Stimulated activated CD4-positive, alpha-beta T cell treated with anti-CD3 and anti-CD28 coated beads, Interleukin-1b, Interleukin-23, amount 100 ng/mL, for 1 hour (primary cell): ENCODE results near the gene ITPKB.
"Not testable (repeated sequence)": the region's sequence is repeated elsewhere in the genome, so short reads cannot be mapped to it uniquely, and the experiment has no call there.

Experiments
- DNase-seq, 2 donors: peaks; one replicate each; pipeline ENCODE4 v3.0.0-alpha.2; 2020; ENCODE audit warnings: low read depth in 2 of 2

The ITPKB gene

DNA sequence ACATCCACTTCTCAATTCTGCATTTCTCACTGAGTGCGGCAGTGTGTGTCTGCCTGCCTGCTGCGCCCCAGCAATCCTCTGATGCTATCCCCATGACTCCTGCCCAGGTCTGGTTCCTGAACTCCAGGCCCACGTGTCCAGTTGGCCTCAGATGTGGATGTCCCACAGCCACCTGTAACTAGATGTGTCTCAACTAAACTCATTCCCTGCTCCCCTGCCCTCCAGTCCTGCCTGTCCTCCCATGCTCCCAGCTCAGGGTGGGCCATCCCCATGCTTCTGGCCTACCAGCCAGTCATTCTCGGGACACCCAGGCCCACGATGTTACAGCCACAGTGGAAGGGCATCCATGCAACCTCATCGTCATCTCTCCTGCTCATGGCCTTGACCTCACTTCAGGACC lies 113.8 kb downstream of the ITPKB start:
- no peak for DNase-seq

- no peak for DNase-seq
Observed at GRCh38 chr1:226624526-226624925, 114.6 kb downstream of the ITPKB start.

DNA sequence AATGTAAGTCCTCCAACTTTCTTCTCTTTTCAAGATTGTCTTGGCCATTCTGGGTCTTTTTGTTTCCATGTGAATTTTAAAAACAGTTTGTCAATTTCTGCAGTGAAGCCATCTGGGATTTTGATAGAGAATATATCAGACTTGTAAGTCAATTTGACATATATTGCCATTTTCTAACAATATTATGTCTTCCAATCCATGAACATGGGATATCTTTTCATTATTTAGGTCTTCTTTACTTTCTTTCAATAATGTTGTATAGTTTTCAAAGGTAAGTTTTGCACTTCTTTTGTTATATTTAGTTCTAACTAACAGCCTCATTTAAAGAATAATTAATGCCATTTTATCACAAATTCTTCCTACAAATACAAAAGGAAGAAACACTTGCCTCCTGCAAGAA lies 117.1 kb downstream of the ITPKB start:
- DNase-seq, result no peak

DNA sequence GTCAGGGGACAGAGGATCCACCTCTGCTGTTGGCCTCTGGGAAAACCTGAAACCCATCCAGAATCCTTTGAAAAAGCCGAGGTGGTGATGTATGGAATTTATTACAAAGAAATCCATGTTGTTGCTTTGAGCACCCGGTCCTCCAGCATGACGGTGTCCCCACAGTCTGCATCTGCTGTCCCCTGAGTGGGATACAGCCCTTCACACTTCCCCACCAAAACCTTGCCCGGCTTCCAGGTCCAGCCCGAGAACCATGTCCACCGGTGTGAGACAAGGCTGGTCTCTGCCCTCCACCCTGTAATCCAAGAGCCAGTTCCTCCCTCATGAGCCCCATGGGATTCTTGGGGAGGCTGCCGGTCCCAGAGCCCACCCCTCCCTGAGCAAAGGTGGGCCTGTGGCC lies 120.1 kb downstream of the ITPKB start:
- no peak for DNase-seq

- no peak for DNase-seq
Observed at GRCh38 chr1:226618380-226618779, 120.7 kb downstream of the ITPKB start.

DNA sequence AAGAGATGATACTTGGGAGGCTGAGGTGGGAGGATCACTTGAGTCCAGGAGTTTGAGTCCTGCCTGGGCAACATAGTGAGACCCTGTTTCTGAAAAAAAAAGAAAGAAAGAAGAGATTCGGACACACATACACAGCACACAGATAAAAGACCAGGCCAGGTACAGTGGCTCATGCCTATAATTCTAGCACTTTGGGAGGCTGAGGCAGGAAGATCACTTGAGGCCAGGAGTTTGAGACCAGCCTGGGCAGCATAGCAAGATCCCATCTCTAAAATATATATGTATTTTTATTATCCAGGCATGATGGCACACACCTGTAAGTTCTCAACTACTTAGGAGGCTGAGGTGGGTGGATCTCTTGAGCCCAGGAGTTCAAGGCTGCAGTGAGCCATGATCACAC lies 121.4 kb downstream of the ITPKB start:
- not testable (repeated sequence) for DNase-seq

DNA sequence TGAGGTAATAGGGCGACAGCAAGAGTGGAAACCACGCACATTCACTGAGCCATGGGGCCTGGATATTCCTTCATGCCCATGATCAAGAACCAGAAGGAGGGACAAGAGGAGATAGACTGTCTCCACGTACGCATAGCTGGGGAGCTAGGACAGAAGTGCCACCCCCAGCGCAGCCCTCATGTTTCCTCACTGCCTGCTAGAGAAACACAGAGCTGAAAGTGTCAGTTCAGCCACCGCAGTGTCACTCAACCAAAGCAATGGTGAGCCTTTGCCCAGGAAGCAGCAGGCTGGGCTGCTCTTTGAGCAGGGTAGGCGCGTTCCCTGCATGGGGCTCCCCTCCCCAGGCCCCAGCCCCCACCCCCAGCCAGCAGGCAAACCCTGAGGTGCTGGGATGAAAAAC lies 122.0 kb downstream of the ITPKB start:
- DNase-seq, result no peak

DNA sequence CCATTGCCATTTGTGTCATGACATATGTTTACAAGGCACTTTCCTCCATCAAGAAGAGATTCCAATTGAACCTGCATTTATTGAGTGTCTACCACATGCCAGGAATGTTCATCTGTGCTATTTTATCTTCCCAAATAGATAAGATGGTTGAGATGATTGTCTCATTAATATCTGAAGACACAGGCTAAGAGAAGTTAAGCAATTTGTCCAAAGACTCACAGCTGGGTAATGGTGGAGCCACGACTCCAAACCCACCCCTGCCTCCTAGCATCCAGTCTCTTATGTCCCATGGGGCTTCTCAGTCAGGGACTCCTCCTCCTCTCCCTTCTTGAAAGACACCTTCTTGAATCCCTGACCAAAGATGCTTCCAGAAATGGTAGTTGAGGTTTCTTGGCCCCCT lies 122.4 kb downstream of the ITPKB start:
- DNase-seq, result no peak

GRCh38 chr1:226615876-226616275 lies 123.2 kb downstream of the ITPKB start:
- DNase-seq, result no peak

- not testable (repeated sequence) for DNase-seq
Observed at GRCh38 chr1:226611980-226612379, 127.1 kb downstream of the ITPKB start.

DNA sequence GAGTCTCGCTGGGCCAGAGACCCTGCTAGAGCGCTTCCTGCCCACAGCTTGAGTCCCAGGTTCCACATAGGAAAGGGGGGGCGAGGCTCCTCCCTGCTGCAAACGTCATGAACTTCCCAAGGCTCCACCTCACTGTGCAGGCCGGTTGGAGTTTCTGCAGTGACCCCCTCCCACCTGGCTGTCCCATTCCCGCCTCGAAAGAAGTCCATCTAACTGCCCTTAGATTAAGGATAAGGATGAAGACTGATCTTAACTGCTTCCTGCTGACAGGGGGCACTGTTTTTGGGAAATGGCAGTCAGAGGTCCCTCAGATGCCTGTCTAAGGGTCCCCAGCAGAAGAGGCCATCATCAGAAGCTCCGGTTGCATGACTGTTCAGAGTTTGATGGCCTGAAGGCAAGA lies 127.8 kb downstream of the ITPKB start:
- DNase-seq, result no peak

DNA sequence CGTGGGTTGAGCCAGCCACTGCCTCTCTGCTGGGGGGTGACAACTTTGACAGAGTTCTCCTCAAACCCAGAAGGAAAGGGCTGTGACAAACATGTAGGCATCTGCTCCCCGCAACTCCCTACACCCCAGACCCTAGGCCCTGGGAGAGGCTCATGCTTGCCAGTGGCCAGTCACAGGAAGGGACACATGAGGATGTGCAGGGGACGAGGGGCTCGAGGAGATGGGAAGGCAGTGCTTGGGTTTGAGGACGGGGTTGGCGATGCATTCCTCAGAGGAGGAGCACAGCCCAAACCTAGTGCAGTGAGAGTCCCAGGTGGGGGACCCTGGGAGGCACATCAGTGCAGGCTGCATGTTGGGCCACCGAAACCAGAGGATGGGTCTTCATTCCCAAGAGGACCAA lies 128.4 kb downstream of the ITPKB start:
- no peak for DNase-seq

DNA sequence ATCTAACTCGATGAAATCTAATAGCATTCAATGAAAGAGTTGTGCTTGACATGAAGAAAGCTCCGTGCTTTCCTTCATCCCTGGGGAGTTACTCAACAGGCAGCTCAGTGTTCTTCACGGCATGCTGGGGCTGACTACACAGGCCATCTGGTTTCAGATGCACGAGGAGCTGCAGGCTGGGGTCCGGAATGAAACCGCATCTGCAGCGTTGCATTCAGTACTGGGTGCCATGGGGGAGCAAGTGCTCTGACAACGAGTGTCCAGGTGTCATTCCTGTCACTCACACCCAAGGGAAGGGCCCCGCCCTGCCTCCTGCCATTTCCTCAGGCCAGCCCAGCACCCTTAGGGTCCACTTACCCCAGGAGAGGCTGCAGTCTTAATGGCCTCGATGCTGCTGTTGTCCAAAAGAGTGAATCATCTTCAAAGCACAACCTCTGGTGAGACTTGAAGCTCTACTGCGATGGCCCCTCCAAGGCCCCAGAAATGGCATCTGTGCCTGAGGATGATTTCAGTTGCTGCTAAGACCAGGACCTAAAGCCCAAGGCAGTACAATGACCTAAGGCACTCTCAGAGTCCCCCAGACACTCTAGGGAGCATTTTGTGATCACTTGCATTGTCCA lies 129.1 kb downstream of the ITPKB start:
- DNase-seq, result no peak

- peak; percentile 23 to 44 for DNase-seq
Observed at GRCh38 chr1:226608699-226609505, 130.2 kb downstream of the ITPKB start.

GRCh38 chr1:226607821-226608220 lies 131.3 kb downstream of the ITPKB start:
- no peak for DNase-seq

- no peak for DNase-seq
Observed at GRCh38 chr1:226607268-226607660, 131.8 kb downstream of the ITPKB start.

GRCh38 chr1:226606311-226607267 lies 132.5 kb downstream of the ITPKB start:
- no peak for DNase-seq

DNA sequence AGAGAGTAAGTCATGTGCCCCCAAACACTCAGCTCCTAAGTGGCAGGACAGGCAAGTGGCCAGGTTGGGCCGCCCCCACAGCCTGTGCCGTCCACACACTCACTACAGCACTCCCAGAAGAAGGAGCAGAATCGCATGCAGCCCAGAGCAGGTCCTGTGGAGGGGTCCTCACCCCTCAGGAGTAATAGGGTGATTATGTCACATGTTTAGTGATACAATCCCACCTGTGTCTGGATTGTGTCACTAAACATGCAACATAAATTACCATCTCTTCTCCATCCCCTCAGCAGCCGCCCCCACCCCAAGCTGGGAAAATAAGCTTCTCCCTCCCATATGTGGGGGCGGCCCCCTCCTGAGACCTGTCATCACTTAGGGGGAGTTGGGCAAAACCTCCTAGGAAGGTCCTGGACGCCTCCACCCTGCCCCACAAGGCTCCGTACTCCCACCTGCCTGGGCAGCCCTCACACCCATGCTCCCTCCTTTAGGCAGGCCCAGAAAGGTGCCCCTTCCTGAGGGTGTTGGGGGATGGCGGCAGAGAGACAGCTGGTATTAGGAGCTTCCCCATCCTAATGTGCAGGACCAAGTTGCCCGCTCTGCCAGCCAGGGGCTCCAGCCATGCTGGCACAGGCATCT lies 133.6 kb downstream of the ITPKB start:
- DNase-seq, result no peak

- no peak for DNase-seq
Observed at GRCh38 chr1:226604560-226605317, 134.3 kb downstream of the ITPKB start.

- DNase-seq, result no peak
Observed at GRCh38 chr1:226603858-226604559, 135.1 kb downstream of the ITPKB start.
